ENCODE measurements around the gene PRKG1. TPM values are rescaled to one million over a fixed set of nuclear protein-coding genes. Genes with fewer than 3 reads are reported as not detected.

Gene PRKG1
- total RNA-seq, 4 donors from 2014 or later, result 1.2 to 6.5 (median 2.7) TPM

GRCh38 chr10:51788273-51788672 is 714.0 kb downstream of the PRKG1 start:
- 57% methylated on average over 3 of the region's 3 CpGs for WGBS
- H3K4me1 ChIP-seq, result no peaks in the 10 kb centered on the region
- H3K27me3 ChIP-seq, result no peaks in the 10 kb centered on the region
- no peak for DNase-seq (ENCODE audit: low spot score in 2 of 2)
- no peak overlapping the region for H3K4me3 ChIP-seq
- no peak overlapping the region for H3K27ac ChIP-seq
- TF ChIP-seq EP300 (IDR thresholded peaks at IDR 0.05) (no peak), POLR2AphosphoS5 (IDR thresholded peaks at IDR 0.05) (no peak), POLR2A (IDR thresholded peaks at IDR 0.05) (no peak)
- TF ChIP-seq, protein P1, sequence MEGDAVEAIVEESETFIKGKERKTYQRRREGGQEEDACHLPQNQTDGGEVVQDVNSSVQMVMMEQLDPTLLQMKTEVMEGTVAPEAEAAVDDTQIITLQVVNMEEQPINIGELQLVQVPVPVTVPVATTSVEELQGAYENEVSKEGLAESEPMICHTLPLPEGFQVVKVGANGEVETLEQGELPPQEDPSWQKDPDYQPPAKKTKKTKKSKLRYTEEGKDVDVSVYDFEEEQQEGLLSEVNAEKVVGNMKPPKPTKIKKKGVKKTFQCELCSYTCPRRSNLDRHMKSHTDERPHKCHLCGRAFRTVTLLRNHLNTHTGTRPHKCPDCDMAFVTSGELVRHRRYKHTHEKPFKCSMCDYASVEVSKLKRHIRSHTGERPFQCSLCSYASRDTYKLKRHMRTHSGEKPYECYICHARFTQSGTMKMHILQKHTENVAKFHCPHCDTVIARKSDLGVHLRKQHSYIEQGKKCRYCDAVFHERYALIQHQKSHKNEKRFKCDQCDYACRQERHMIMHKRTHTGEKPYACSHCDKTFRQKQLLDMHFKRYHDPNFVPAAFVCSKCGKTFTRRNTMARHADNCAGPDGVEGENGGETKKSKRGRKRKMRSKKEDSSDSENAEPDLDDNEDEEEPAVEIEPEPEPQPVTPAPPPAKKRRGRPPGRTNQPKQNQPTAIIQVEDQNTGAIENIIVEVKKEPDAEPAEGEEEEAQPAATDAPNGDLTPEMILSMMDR (IDR thresholded peaks at IDR 0.05), result no peak
- H3K9me3 ChIP-seq, result peaks cover 5% of the 10 kb centered on the region
- H3K36me3 ChIP-seq, result no peaks in the 10 kb centered on the region

DNA sequence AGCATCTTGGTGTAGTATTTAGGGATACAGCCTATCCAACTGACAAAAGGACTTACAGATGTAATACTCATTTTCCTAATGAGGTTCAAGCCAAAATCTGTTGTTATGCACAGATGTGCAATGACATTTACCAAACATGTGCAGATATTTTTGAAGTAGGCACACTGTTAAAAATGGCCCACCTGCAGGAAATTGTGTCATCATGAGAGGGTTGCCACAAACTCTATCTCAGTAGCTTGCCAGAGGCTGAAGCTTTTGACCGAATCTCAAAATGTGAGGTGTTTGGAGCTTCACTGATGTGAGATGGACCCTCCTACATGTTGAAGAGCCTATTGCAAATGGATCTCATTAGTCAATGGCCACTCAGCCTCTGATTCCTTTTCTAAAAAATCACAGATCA is 714.8 kb downstream of the PRKG1 start:
- DNase-seq (ENCODE audit: low spot score in 2 of 2), result no peak
- WGBS, result 71% methylated on average over 1 of the region's 1 CpG
- TF ChIP-seq, protein P1 (IDR thresholded peaks at IDR 0.05), result no peak
- no peak for TF ChIP-seq POLR2A (IDR thresholded peaks at IDR 0.05)
- TF ChIP-seq POLR2AphosphoS5 (IDR thresholded peaks at IDR 0.05), result no peak
- TF ChIP-seq EP300 (IDR thresholded peaks at IDR 0.05), result no peak
- no peak overlapping the region for H3K27ac ChIP-seq
- H3K4me3 ChIP-seq, result no peak overlapping the region
- H3K4me1 ChIP-seq, result no peaks in the 10 kb centered on the region
- H3K36me3 ChIP-seq, result no peaks in the 10 kb centered on the region
- peaks cover 5% of the 10 kb centered on the region for H3K9me3 ChIP-seq
- no peaks in the 10 kb centered on the region for H3K27me3 ChIP-seq

- no peak for TF ChIP-seq POLR2A (IDR thresholded peaks at IDR 0.05)
- TF ChIP-seq, protein P1 (IDR thresholded peaks at IDR 0.05), result no peak
- no peak for TF ChIP-seq EP300 (IDR thresholded peaks at IDR 0.05)
- TF ChIP-seq POLR2AphosphoS5 (IDR thresholded peaks at IDR 0.05), result no peak
- Histone ChIP-seq H3K27me3 (no peaks in the 10 kb centered on the region), H3K36me3 (no peaks in the 10 kb centered on the region), H3K27ac (no peak overlapping the region), H3K4me1 (no peaks in the 10 kb centered on the region), H3K4me3 (no peak overlapping the region), H3K9me3 (peaks cover 5% of the 10 kb centered on the region)
- DNase-seq (ENCODE audit: low spot score in 2 of 2), result no peak
- 40% methylated on average over 4 of the region's 4 CpGs for WGBS
Observed at GRCh38 chr10:51789903-51790302, 715.6 kb downstream of the PRKG1 start.

DNA sequence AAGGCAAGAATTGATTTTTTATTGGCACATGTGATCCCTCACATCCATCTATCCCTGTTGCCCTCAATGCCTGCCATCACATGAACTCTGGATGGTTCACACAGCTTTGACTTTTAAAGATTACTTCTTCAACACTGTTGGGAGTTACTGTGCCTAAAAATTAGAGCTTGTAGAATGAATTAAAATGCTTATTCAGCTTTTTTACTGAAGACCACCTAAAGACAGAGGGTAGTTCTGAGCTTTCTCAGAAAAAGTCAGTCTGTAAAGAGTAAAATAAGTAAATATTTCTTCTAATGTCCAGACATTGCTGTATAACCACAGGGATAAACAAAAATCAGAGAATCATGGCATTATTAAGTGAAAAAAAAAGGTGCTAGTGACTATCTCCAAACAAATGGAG is 718.4 kb downstream of the PRKG1 start:
- DNase-seq (ENCODE audit: low spot score in 2 of 2), result no peak
- H3K9me3 ChIP-seq, result peaks cover 5% of the 10 kb centered on the region
- no peak overlapping the region for H3K27ac ChIP-seq
- H3K27me3 ChIP-seq, result no peaks in the 10 kb centered on the region
- TF ChIP-seq POLR2AphosphoS5 (IDR thresholded peaks at IDR 0.05) (no peak), EP300 (IDR thresholded peaks at IDR 0.05) (no peak), POLR2A (IDR thresholded peaks at IDR 0.05) (no peak)
- TF ChIP-seq, protein P1 (IDR thresholded peaks at IDR 0.05), result no peak
- no peaks in the 10 kb centered on the region for H3K4me1 ChIP-seq
- no peaks in the 10 kb centered on the region for H3K36me3 ChIP-seq
- H3K4me3 ChIP-seq, result no peak overlapping the region

GRCh38 chr10:51800121-51800520 is 725.8 kb downstream of the PRKG1 start:
- Histone ChIP-seq H3K4me1 (no peaks in the 10 kb centered on the region), H3K9me3 (no peaks in the 10 kb centered on the region), H3K27ac (no peak overlapping the region), H3K36me3 (no peaks in the 10 kb centered on the region), H3K27me3 (no peaks in the 10 kb centered on the region), H3K4me3 (no peak overlapping the region)
- TF ChIP-seq EP300 (IDR thresholded peaks at IDR 0.05), result no peak
- no peak for TF ChIP-seq POLR2AphosphoS5 (IDR thresholded peaks at IDR 0.05)
- TF ChIP-seq, protein P1 (IDR thresholded peaks at IDR 0.05), result no peak
- no peak for TF ChIP-seq POLR2A (IDR thresholded peaks at IDR 0.05)
- DNase-seq (ENCODE audit: low spot score in 2 of 2), result no peak
- 76% methylated on average over 3 of the region's 3 CpGs for WGBS
